ENCODE data around the gene SETD1A.

SETD1A gene

DNA sequence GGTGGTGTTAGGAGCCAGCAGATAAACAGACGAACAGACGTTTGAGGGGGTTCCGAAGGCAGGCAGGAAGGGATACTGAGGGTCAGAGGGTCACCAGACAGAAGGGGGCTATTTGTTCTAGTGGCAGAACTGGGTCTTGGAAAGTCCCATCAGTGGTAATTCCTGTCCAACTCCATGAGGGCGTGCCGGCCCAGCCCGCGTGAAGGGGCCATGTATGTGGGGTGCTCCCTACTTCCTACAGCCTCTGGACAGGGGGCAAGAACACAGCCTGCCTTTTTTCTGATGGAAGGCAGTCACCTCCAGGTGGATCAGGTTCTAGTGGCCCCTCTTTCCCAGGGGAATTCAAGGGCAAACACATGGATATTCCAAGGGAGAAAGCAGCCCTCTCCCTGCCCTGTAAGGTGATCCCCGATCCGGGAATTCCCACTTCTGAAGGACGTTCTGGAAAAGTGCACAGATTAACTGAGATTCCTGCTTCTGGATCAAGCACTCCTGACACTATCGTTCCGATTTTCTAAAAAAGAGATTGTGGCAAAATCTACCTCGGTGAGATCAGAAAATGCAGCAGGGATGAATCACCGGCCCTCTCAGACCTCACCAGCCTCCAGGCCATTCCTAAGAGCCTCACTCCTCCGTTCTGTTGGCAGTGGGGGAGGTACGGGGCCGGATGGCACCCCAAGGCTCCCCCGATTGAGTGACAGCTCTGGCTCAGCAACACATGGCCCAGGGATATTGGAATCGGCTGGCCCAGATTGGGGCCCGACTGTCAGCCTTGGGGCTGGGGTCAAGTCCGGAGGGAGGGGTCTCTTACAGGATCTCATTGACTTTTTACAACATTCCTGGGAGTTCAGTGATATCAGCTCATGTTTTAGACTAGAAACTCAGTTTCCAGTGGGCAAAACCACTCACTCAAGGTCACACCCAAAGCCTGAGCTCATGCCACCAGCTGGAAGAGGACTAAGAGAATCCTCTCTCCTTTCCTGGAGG is 40.5 kb downstream of the SETD1A start:
- no peak overlapping the region for H3K27ac ChIP-seq (ENCODE audit: low read length)
- peak overlapping the region; percentile 42 for H3K9ac ChIP-seq (ENCODE audit: low read length)
- H3K4me1 ChIP-seq (ENCODE audit: control insufficient read depth, low read depth, low read length), result peaks cover 5% of the 10 kb centered on the region
- H3K4me3 ChIP-seq (ENCODE audit: low read length), result peak overlapping the region; percentile 72
- H3K9me3 ChIP-seq (ENCODE audit: control insufficient read depth, low read depth, low read length), result no peaks in the 10 kb centered on the region
- H3K27me3 ChIP-seq (ENCODE audit: control insufficient read depth, insufficient read depth, low read length), result peaks cover 13% of the 10 kb centered on the region
- no peaks in the 10 kb centered on the region for H3K36me3 ChIP-seq (ENCODE audit: control insufficient read depth, low read depth, low read length)

DNA sequence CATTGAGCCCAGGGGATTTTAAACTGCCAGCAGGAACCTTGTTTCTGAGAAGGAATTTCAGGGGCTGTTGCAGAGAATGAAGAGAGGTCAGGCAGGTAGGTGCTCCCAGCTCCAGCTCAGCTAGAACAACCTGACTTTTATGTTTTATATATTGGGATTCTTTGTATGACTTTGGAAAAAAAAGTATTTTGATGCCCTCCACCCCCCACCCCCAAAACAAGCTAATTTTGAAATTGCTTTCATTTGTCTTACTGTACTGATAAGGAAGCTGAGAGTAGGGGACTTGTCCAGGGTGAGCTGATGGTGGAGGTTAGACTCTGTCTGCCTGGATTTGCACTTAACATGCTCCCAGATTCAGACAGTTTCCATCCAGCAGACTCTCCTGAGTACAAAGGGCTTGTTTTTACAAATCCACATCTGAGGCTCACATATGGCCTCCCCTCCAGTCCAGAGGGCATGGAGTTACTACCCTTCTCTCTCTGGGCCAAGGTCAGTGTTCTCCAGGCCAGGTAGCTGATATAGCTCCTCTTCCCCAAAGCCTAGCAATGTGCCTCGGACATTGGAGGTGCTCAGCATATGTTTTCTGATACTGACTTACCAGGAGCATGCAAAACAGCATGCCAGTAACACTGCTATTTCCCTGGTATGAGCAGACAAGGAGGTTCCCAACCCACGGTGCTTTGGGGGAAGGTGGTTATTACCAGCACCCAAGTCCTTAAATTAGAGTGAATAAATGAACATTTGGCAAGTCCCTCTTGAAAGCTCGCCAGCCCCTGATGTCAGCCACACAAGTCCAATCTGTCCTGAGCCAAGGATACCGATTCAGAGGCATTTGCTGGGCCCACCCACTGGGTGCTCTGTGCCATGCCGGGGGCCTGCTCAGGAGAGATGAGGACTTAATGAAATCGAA is 41.6 kb downstream of the SETD1A start:
- H3K9ac ChIP-seq (ENCODE audit: low read length), result no peak overlapping the region

DNA sequence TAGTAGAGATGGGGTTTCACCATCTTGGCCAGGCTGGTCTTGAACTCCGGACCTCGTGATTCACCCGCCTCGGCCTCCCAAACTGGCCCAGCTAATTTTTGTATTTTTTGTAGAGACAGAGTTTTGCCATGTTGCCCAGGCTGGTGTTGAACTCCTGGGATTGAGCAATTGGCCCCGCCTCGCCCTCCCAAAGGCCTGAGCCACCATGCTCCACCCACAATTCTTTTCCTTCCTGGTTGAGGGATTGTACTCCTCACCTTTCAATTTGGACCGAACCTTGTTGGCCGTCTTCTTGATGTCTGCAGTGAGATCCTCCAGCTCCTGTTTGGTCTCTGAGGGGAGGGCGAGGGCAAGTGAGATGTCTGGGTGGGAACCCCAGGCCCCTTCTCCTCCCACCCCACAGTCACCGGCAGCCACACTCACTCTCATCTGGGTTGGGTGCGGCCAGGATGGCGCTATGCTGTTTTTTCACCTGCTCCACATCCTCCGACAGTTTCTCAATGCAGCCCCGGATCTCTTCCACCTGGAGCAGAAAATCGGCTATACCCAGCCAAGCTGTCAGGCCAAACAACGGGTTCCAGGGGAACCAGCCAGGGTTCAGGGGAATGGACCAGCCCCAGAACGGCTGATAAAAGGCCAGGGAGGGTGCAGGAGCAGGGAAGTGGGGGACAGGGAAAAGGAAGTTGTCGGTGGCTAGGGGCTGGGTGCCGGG is 43.3 kb downstream of the SETD1A start:
- Histone ChIP-seq H3K4me1 (ENCODE audit: control insufficient read depth, low read depth, low read length) (peaks cover 5% of the 10 kb centered on the region), H3K9me3 (ENCODE audit: control insufficient read depth, low read depth, low read length) (no peaks in the 10 kb centered on the region), H3K4me3 (ENCODE audit: low read length) (no peak overlapping the region), H3K27ac (ENCODE audit: low read length) (no peak overlapping the region), H3K36me3 (ENCODE audit: control insufficient read depth, low read depth, low read length) (no peaks in the 10 kb centered on the region), H3K9ac (ENCODE audit: low read length) (no peak overlapping the region), H3K27me3 (ENCODE audit: control insufficient read depth, insufficient read depth, low read length) (peaks cover 13% of the 10 kb centered on the region)

More for the DNA sequence above, 41.6 kb downstream of the SETD1A start:
- H3K27me3 ChIP-seq (ENCODE audit: control insufficient read depth, insufficient read depth, low read length), result peaks cover 13% of the 10 kb centered on the region
- H3K36me3 ChIP-seq (ENCODE audit: control insufficient read depth, low read depth, low read length), result no peaks in the 10 kb centered on the region
- no peak overlapping the region for H3K27ac ChIP-seq (ENCODE audit: low read length)
- H3K9me3 ChIP-seq (ENCODE audit: control insufficient read depth, low read depth, low read length), result no peaks in the 10 kb centered on the region
- H3K4me3 ChIP-seq (ENCODE audit: low read length), result no peak overlapping the region
- H3K4me1 ChIP-seq (ENCODE audit: control insufficient read depth, low read depth, low read length), result peaks cover 5% of the 10 kb centered on the region

DNA sequence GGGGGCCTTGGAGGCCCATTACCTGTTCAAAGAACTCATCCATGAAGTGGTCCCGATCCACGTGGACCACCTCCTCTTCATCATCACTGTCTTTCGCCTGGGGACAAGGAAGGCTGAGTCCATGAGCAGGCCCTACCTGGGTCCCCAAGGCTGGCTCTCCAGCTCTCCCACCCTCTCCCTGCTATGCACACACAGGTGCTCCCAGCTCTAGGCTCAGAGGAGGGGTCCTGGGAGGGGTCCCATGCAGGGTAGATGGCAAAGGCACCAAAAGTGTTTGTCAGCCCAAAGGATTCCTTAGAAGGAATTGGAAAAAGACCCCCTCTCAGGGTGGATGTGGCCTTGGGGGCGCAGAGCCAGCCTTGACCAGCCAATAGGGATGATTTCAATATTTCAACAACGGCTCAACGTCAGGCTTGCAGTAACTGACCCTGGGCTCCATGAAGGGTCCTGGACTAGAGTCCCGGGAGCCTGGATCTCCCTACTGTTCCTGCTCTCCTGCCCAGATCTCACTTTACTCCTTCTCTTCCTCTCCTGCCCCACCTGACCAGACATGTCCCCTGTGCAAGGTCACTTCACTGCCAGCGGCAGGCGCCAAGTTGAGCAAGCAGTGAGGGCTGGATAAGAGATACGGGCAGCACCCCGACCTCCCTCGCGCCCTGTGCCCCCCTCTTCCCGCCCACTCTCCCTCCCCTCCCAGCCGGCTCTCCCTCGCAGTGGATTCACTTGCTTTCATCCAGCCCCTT is 44.1 kb downstream of the SETD1A start:
- no peak overlapping the region for H3K4me3 ChIP-seq (ENCODE audit: low read length)
- no peaks in the 10 kb centered on the region for H3K9me3 ChIP-seq (ENCODE audit: control insufficient read depth, low read depth, low read length)
- H3K4me1 ChIP-seq (ENCODE audit: control insufficient read depth, low read depth, low read length), result no peaks in the 10 kb centered on the region
- peaks cover 8% of the 10 kb centered on the region for H3K27me3 ChIP-seq (ENCODE audit: control insufficient read depth, insufficient read depth, low read length)
- H3K27ac ChIP-seq (ENCODE audit: low read length), result no peak overlapping the region
- no peaks in the 10 kb centered on the region for H3K36me3 ChIP-seq (ENCODE audit: control insufficient read depth, low read depth, low read length)
- no peak overlapping the region for H3K9ac ChIP-seq (ENCODE audit: low read length)

DNA sequence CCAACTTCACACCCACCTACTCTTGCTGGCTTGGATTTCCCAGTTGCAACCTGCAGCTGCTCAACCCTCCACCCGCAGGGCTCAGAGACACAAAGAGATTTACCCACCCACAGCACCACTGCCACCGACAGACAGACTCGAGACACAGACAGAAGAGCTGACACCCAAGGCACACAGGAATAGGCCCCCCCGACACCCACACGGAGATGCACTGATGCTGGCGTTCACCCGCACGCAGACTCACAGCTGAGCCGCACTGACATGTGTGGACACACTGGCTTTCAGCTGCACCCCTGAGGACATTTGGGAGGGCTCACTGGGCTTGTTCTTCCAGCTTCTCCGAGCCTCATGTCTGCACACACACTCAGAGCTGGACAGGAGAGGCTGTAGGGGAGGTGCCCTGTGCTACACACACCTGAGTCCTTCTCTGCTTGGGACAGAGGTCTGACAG is 44.7 kb downstream of the SETD1A start:
- H3K27ac ChIP-seq (ENCODE audit: low read length), result no peak overlapping the region

DNA sequence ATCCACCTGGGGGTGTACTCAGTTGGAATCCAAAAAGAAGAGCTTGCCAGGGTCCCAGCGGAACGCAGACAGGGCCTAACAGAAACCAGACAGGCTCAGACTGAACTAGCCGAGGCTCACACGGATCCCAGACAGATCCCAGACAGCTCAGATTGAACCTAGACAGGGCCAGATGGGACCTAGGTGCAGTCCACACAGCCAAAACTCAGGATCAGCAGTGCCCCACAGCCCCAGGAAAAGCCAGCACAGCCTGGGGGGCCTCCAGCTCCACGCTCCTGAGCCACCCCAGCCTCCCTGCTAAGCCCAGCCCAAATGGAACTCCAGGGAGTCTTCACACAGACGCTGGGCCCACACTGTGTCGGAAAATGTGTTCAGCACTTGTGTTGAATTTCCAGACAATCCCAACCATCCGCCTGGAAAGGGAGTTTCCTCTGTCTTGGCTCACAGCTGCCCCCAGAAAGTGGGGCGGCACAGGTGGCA is 45.3 kb downstream of the SETD1A start:
- Histone ChIP-seq H3K4me1 (ENCODE audit: control insufficient read depth, low read depth, low read length) (no peaks in the 10 kb centered on the region), H3K9me3 (ENCODE audit: control insufficient read depth, low read depth, low read length) (no peaks in the 10 kb centered on the region), H3K27me3 (ENCODE audit: control insufficient read depth, insufficient read depth, low read length) (peaks cover 2% of the 10 kb centered on the region), H3K27ac (ENCODE audit: low read length) (no peak overlapping the region), H3K9ac (ENCODE audit: low read length) (no peak overlapping the region), H3K4me3 (ENCODE audit: low read length) (no peak overlapping the region), H3K36me3 (ENCODE audit: control insufficient read depth, low read depth, low read length) (no peaks in the 10 kb centered on the region)

More for the DNA sequence above, 44.7 kb downstream of the SETD1A start:
- Histone ChIP-seq H3K4me1 (ENCODE audit: control insufficient read depth, low read depth, low read length) (no peaks in the 10 kb centered on the region), H3K36me3 (ENCODE audit: control insufficient read depth, low read depth, low read length) (no peaks in the 10 kb centered on the region), H3K9ac (ENCODE audit: low read length) (no peak overlapping the region), H3K4me3 (ENCODE audit: low read length) (no peak overlapping the region), H3K9me3 (ENCODE audit: control insufficient read depth, low read depth, low read length) (no peaks in the 10 kb centered on the region), H3K27me3 (ENCODE audit: control insufficient read depth, insufficient read depth, low read length) (peaks cover 7% of the 10 kb centered on the region)

DNA sequence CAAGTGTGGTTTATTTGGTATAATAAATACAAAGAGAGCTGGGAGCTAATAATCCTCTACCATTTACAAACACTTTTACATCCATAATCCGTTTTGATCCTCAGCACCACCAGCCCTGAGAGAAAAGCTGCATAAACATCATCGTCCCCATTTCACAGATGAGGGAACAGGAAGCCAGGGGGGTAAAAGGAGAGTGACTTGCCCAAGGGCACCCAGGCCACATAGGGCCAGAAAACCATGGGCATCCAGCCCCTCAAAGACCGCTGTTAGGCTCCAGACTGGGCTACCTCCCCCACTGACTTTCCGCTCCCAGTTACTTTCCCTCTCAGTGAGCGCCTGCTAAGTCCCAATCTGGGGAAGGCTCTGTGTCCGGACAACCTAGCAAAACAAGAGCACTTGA is 46.2 kb downstream of the SETD1A start:
- Histone ChIP-seq H3K9ac (ENCODE audit: low read length) (no peak overlapping the region), H3K36me3 (ENCODE audit: control insufficient read depth, low read depth, low read length) (no peaks in the 10 kb centered on the region), H3K27ac (ENCODE audit: low read length) (no peak overlapping the region), H3K9me3 (ENCODE audit: control insufficient read depth, low read depth, low read length) (no peaks in the 10 kb centered on the region), H3K4me3 (ENCODE audit: low read length) (no peak overlapping the region), H3K27me3 (ENCODE audit: control insufficient read depth, insufficient read depth, low read length) (no peaks in the 10 kb centered on the region), H3K4me1 (ENCODE audit: control insufficient read depth, low read depth, low read length) (no peaks in the 10 kb centered on the region)

DNA sequence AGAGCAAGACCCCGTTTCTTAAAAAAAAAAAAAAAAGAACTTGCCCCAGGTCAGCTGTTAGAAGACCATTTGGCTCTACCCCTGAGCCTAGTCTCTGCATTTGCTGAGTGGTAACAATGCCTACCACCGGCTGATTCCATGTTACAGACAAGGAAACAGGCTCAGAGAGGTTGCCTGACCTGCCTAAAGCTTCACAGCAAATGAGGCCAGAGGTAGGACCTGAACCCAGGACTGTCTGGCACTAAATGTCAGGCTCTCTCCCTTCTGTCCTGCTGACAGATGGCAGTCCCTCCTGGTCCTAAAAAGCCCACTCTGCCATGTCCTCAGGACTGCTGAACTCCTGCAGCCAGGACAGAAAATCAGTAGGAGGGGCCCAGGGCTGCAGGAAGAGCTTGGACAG is 47.1 kb downstream of the SETD1A start:
- Histone ChIP-seq H3K36me3 (ENCODE audit: control insufficient read depth, low read depth, low read length) (no peaks in the 10 kb centered on the region), H3K9ac (ENCODE audit: low read length) (no peak overlapping the region), H3K4me3 (ENCODE audit: low read length) (no peak overlapping the region), H3K27me3 (ENCODE audit: control insufficient read depth, insufficient read depth, low read length) (no peaks in the 10 kb centered on the region), H3K9me3 (ENCODE audit: control insufficient read depth, low read depth, low read length) (no peaks in the 10 kb centered on the region), H3K27ac (ENCODE audit: low read length) (no peak overlapping the region), H3K4me1 (ENCODE audit: control insufficient read depth, low read depth, low read length) (no peaks in the 10 kb centered on the region)

DNA sequence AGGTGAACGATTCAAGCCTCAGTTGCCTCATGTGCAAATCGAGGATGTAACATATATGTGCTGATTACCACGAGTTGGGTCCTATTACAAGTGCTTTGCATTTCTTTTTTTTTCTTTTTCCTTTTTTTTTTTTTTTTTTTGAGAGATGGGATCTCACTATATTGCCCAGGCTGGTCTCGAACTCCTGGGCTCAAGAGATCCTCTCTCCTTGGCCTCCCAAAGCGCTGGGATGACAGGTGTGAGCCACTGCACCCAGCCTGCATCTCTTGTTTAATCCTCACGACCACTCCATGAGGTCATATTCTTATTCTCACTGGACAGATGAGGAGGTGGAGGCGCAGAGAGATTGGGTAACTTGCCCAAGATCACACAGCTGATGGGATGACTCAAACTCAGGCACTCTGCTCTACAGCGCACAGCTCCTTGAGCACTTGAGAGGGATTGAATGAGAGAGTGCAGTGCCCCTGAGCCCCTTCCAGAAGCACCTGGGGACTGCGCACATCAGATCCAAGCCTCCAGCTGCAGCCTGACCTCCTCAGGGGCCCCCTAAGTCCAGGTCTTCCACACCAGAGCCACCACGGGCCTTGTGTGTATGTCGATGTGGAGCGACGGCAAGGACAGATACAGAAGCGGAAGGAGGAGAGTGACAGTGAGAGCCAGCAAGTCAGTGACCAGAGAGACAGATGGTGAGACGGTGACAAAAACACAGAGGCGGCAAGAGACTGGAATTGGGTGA is 48.0 kb downstream of the SETD1A start:
- Histone ChIP-seq H3K27me3 (ENCODE audit: control insufficient read depth, insufficient read depth, low read length) (no peaks in the 10 kb centered on the region), H3K36me3 (ENCODE audit: control insufficient read depth, low read depth, low read length) (no peaks in the 10 kb centered on the region), H3K9me3 (ENCODE audit: control insufficient read depth, low read depth, low read length) (no peaks in the 10 kb centered on the region), H3K4me3 (ENCODE audit: low read length) (no peak overlapping the region), H3K27ac (ENCODE audit: low read length) (no peak overlapping the region), H3K4me1 (ENCODE audit: control insufficient read depth, low read depth, low read length) (no peaks in the 10 kb centered on the region), H3K9ac (ENCODE audit: low read length) (no peak overlapping the region)

DNA sequence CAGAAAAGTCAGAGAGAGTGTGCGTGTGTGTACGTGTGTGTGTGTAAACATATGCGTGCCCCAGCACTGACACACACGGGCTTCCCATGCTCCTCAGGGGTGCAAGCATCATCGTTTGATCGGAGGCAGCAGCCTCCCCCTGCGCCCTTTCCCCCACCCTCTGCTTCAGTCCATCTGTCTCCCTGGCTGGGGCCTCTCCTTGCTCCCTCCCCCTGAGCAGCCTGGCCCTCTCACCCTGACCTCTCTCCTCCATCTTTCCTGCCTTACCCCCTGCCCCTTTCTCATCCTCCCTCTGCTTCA is 48.5 kb downstream of the SETD1A start:
- H3K4me3 ChIP-seq (ENCODE audit: low read length), result no peak overlapping the region
- no peak overlapping the region for H3K27ac ChIP-seq (ENCODE audit: low read length)
- no peaks in the 10 kb centered on the region for H3K27me3 ChIP-seq (ENCODE audit: control insufficient read depth, insufficient read depth, low read length)
- H3K9me3 ChIP-seq (ENCODE audit: control insufficient read depth, low read depth, low read length), result no peaks in the 10 kb centered on the region
- H3K9ac ChIP-seq (ENCODE audit: low read length), result no peak overlapping the region
- H3K36me3 ChIP-seq (ENCODE audit: control insufficient read depth, low read depth, low read length), result no peaks in the 10 kb centered on the region
- H3K4me1 ChIP-seq (ENCODE audit: control insufficient read depth, low read depth, low read length), result no peaks in the 10 kb centered on the region
